ENCODE measurements around the gene SUPT6H. TPM values are rescaled to one million over a fixed set of nuclear protein-coding genes. Genes with fewer than 3 reads are reported as not detected.
"Not testable (repeated sequence)": the region's sequence is repeated elsewhere in the genome, so short reads cannot be mapped to it uniquely, and the experiment has no call there.

Gene SUPT6H
- polyA plus RNA-seq, 1 experiment, result 37.1 TPM

DNA sequence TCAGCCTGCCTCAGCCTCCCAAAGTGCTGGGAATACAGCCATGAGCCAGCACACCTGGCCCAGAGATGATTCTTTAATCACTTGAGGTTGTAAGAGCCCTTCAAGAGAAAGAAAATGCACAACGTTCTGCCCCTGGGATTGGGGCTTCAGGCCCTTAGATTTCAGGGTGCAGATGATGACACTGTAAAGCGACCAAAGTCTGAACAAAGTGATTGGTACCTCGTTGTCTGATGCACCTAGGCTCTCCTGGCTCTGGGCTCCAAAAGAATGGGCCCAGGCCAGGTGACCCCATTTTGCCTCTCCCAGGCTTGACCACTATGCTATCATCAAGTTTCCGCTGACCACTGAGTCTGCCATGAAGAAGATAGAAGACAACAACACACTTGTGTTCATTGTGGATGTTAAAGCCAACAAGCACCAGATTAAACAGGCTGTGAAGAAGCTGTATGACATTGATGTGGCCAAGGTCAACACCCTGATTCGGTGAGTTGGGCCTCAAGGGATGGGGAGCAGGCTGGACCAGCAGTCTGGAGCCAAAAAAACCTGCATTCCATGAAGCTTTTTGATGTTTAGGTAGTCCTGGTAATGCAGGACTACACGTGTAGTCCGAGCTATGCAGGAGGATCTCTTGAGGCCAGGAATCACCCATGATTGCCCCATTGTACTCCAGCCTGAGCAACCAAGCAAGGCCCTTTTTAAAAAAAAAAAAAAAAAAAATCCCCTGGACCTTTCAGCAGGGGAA is 60.6 kb downstream of the SUPT6H start:
- CTCF ChIA-PET, result interaction anchor here (0.9 to 1.5 kb wide), 2 partner anchors 28 to 227 kb away, joined by 3 to 10 read pairs; no protein-coding TSS in a partner anchor

GRCh38 chr17:28723159-28723835 is 61.3 kb downstream of the SUPT6H start:
- POLR2A ChIA-PET, result no interaction called here
- DNase-seq (ENCODE audit: low read depth), result no peak
- no peak overlapping the region for H3K4me3 ChIP-seq (ENCODE audit: low read depth, low read length)
- peaks cover 18% of the 10 kb centered on the region for H3K36me3 ChIP-seq (ENCODE audit: control insufficient read depth, insufficient read depth, low read length)
- TF ChIP-seq, protein P1, sequence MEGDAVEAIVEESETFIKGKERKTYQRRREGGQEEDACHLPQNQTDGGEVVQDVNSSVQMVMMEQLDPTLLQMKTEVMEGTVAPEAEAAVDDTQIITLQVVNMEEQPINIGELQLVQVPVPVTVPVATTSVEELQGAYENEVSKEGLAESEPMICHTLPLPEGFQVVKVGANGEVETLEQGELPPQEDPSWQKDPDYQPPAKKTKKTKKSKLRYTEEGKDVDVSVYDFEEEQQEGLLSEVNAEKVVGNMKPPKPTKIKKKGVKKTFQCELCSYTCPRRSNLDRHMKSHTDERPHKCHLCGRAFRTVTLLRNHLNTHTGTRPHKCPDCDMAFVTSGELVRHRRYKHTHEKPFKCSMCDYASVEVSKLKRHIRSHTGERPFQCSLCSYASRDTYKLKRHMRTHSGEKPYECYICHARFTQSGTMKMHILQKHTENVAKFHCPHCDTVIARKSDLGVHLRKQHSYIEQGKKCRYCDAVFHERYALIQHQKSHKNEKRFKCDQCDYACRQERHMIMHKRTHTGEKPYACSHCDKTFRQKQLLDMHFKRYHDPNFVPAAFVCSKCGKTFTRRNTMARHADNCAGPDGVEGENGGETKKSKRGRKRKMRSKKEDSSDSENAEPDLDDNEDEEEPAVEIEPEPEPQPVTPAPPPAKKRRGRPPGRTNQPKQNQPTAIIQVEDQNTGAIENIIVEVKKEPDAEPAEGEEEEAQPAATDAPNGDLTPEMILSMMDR (IDR thresholded peaks at IDR 0.05; ENCODE audit: insufficient read depth, low read depth, low read length), result no peak
- H3K27me3 ChIP-seq (ENCODE audit: control insufficient read depth, insufficient read depth, low read length), result no peaks in the 10 kb centered on the region
- CTCF ChIA-PET, result interaction anchor here (10.9 kb wide), 1 partner anchor 25 kb away, joined by 416 read pairs; the partner anchor contains the start of gene TRAF4

More for the DNA sequence above, 60.6 kb downstream of the SUPT6H start:
- POLR2A ChIA-PET, result no interaction called here
- TF ChIP-seq, protein P1 (IDR thresholded peaks at IDR 0.05; ENCODE audit: insufficient read depth, low read depth, low read length), result no peak
- no peaks in the 10 kb centered on the region for H3K27me3 ChIP-seq (ENCODE audit: control insufficient read depth, insufficient read depth, low read length)
- DNase-seq (ENCODE audit: low read depth), result no peak
- H3K4me3 ChIP-seq (ENCODE audit: low read depth, low read length), result no peak overlapping the region
- peaks cover 18% of the 10 kb centered on the region for H3K36me3 ChIP-seq (ENCODE audit: control insufficient read depth, insufficient read depth, low read length)

- ChIA-PET POLR2A (interaction anchor here (0.6 kb wide), 1 partner anchor 77 kb away, joined by 4 read pairs; no protein-coding TSS in a partner anchor), CTCF (interaction anchor here (1.1 to 10.9 kb wide), 2 partner anchors 24 to 229 kb away, joined by 5 to 416 read pairs; partner anchors contain the start of gene TRAF4)
- not testable (repeated sequence) for H3K27me3 ChIP-seq (ENCODE audit: control insufficient read depth, insufficient read depth, low read length); H3K4me3 ChIP-seq (ENCODE audit: low read depth, low read length); DNase-seq (ENCODE audit: low read depth)
- peaks cover 18% of the 10 kb centered on the region for H3K36me3 ChIP-seq (ENCODE audit: control insufficient read depth, insufficient read depth, low read length)
Observed at GRCh38 chr17:28723836-28724499, 62.0 kb downstream of the SUPT6H start.

DNA sequence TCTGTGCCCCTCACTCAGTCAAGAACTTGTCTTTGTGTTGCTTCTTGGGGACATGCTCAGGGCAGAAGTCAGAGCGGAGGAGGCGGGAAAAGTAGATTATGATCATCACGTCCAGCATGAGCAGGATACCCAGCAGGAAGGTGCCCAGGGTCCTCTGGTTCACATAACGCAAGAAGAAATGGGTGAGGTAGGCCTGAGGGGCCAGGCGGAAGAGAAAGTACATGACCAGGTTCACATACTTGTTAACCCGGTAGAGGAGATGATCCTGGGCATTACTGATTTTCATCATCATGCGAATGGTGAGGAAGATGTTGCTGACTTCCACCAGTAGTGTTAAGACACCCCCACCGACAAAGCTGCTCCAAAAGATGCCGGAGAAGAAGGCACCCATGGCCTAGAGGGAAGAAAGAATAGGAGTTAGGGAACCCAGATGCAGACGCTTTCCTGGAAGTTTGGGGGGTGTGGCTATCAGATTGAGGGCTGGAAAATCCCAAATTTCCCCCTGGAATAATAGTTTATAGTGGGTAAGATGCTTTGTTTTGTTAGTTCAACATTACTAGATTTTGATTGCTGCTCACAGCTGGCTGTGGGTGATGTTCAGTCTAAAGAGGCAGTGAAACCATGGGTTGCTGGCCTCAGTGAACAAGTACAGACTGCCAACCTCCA is 62.6 kb downstream of the SUPT6H start:
- no peak for DNase-seq (ENCODE audit: low read depth)
- H3K4me3 ChIP-seq (ENCODE audit: low read depth, low read length), result no peak overlapping the region
- TF ChIP-seq, protein P1 (IDR thresholded peaks at IDR 0.05; ENCODE audit: insufficient read depth, low read depth, low read length), result no peak
- no peaks in the 10 kb centered on the region for H3K27me3 ChIP-seq (ENCODE audit: control insufficient read depth, insufficient read depth, low read length)
- ChIA-PET POLR2A (interaction anchor here (0.6 kb wide), 1 partner anchor 78 kb away, joined by 4 read pairs; no protein-coding TSS in a partner anchor), CTCF (interaction anchor here (0.8 to 10.9 kb wide), 6 partner anchors 14 to 228 kb away, joined by 3 to 416 read pairs (median 8); partner anchors contain the start of genes PROCA1 and TRAF4)
- peaks cover 18% of the 10 kb centered on the region for H3K36me3 ChIP-seq (ENCODE audit: control insufficient read depth, insufficient read depth, low read length)

GRCh38 chr17:28725166-28725659 is 63.2 kb downstream of the SUPT6H start:
- ChIA-PET POLR2A (interaction anchor here (0.6 kb wide), 1 partner anchor 174 kb away, joined by 3 read pairs; no protein-coding TSS in a partner anchor), CTCF (interaction anchor here (0.8 to 10.9 kb wide), 7 partner anchors 14 to 228 kb away, joined by 3 to 416 read pairs (median 5); partner anchors contain the start of genes PROCA1 and TRAF4)
- no peaks in the 10 kb centered on the region for H3K27me3 ChIP-seq (ENCODE audit: control insufficient read depth, insufficient read depth, low read length)
- peaks cover 18% of the 10 kb centered on the region for H3K36me3 ChIP-seq (ENCODE audit: control insufficient read depth, insufficient read depth, low read length)
- no peak for DNase-seq (ENCODE audit: low read depth)
- H3K4me3 ChIP-seq (ENCODE audit: low read depth, low read length), result peak overlapping the region; percentile 71
- TF ChIP-seq, protein P1 (IDR thresholded peaks at IDR 0.05; ENCODE audit: insufficient read depth, low read depth, low read length), result 0 out of 2 replicates have a peak, but pooled peaks have one; percentile 17
